ENCODE measurements around the gene MARCHF7. TPM values are rescaled to one million over a fixed set of nuclear protein-coding genes. Genes with fewer than 3 reads are reported as not detected.

The MARCHF7 gene, protein sequence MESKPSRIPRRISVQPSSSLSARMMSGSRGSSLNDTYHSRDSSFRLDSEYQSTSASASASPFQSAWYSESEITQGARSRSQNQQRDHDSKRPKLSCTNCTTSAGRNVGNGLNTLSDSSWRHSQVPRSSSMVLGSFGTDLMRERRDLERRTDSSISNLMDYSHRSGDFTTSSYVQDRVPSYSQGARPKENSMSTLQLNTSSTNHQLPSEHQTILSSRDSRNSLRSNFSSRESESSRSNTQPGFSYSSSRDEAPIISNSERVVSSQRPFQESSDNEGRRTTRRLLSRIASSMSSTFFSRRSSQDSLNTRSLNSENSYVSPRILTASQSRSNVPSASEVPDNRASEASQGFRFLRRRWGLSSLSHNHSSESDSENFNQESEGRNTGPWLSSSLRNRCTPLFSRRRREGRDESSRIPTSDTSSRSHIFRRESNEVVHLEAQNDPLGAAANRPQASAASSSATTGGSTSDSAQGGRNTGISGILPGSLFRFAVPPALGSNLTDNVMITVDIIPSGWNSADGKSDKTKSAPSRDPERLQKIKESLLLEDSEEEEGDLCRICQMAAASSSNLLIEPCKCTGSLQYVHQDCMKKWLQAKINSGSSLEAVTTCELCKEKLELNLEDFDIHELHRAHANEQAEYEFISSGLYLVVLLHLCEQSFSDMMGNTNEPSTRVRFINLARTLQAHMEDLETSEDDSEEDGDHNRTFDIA
- total RNA-seq: 114 TPM

DNA sequence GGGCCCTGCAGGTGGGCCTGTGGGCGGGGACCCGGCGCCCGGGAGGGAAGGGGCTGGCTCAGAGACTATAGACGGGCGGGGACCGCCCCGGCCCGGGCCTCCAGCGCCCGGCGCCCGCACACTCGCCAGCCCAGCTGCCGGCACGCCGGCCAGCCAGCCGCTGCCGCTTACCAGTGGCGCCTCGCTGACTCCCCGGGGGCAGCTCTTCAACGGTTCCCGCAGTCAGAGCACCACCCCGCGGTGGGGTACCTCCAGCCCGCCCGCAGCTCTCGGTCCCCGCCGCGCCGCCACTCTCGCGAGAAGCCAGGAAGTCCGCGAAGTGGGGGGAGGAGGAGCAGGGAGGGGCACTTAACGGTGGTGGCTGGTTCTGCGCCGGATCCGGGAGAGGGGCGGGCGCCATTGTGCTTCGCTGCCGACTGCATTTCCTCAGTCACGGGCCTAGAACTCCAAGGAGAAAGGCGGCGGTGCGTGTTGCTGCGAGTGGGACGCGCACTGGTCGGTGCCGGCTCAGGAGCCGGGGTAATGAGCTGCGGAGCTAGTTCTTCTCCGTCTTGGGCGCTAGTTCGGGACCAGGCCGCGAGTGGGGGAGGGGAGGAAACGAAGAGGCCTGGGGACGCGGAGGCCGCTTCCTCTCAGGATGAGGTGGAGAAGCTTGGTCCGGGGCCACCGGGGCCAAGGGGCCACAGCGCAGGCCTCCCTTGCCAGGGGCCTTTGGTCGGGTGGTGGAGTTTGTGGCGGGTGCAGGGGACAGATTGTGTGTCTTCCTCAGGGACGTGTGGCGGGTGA is at the start of gene MARCHF7:
Gene MARCHF7, plus strand, starts transcription at position 364 of the 786 bp plus-strand sequence. CDS start 16,517 bp downstream, outside the sequence.

Other genes with a start within 250 kb of the MARCHF7 start
- gene BAZ2B, start 96.0 kb upstream of the MARCHF7 start, total RNA-seq: 138 TPM
- gene CD302, start 85.7 kb downstream of the MARCHF7 start, total RNA-seq: 19.2 TPM
- gene LY75, start 192.2 kb downstream of the MARCHF7 start, total RNA-seq: 8.4 TPM

All from metanephros (tissue), 1 donor.